ENCODE measurements around the gene GPS1. TPM values are rescaled to one million over a fixed set of nuclear protein-coding genes. Genes with fewer than 3 reads are reported as not detected.
A peak's percentile ranks its signal among the peaks of the same experiment; 100 is the strongest.

GPS1 gene
- total and polyA plus RNA-seq, 2 donors (not counting 1 experiment from before 2014, with no cell fraction given), result 80.5 to 124 TPM

DNA sequence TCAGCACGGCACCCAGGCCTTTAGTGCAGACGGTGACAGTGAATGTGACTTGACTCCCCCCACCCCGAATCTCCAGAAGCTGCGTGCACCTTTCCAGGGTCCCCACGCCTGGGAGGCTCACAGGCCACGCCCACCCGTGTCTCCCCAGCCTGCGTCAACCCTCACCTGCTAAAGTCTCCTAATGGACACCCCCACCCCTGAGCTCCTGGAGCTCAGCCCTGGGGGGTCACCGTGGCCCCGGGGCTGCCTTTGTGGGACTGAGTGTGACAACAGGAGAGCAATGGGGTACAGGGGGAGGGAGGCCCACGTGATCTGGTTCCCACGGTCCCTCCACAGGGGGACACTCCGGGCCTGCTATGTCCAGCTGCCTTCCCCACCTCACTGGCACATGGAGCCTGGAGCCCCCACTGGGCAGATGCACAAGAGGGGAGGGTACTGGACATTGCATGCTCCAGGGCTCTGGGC is 53.8 kb downstream of the GPS1 start:
- ATAC-seq (ENCODE audit: low read depth), result no peak
- Histone ChIP-seq H3K9ac (ENCODE audit: low read length) (peak overlapping the region; percentile 76), H3K36me3 (replicated peaks in 1 of 2; ENCODE audit: control extremely low read depth in 1 of 2, control insufficient read depth in 1 of 2, extremely low read depth in 1 of 2, insufficient read depth in 2 of 2, low read length in 1 of 2) (no peaks in the 10 kb centered on the region), H3K79me2 (ENCODE audit: control insufficient read depth, insufficient read depth, low read length) (peaks cover 16% of the 10 kb centered on the region), H3K4me2 (replicated peaks; ENCODE audit: low read depth, low read length, poor library complexity, severe bottlenecking) (peak overlapping the region; percentile 89), H3K27ac (ENCODE audit: low read length in 2 of 2) (peak overlapping the region; percentile 75 to 79), H3K27me3 (replicated peaks in 1 of 4; ENCODE audit: control extremely low read depth in 1 of 4, control insufficient read depth in 3 of 4, insufficient read depth in 4 of 4, low read length in 3 of 4) (no peaks in the 10 kb centered on the region), H3K4me1 (ENCODE audit: control insufficient read depth in 2 of 2, insufficient read depth in 2 of 2, low read length in 2 of 2) (peaks cover 18 to 27% of the 10 kb centered on the region in 2 donors), H3K4me3 (ENCODE audit: control extremely low read depth in 1 of 5, extremely low read depth in 1 of 5, insufficient read depth in 1 of 5, low read depth in 2 of 5, low read length in 4 of 5) (peak overlapping the region in 4 of 5 experiments; percentile 53 to 80 (median 64)), H3K9me3 (ENCODE audit: control extremely low read depth in 1 of 3, control insufficient read depth in 2 of 3, insufficient read depth in 1 of 3, low read length in 2 of 3) (peaks cover 0 to 4% (median 0%) of the 10 kb centered on the region in 3 donors), H2AFZ (ENCODE audit: insufficient read depth, low read depth, low read length, poor library complexity, severe bottlenecking) (no peak overlapping the region), H4K20me1 (ENCODE audit: control insufficient read depth, insufficient read depth, low read length, poor library complexity, severe bottlenecking) (no peaks in the 10 kb centered on the region)
- CTCF ChIA-PET, result interaction anchor here (0.6 to 1.6 kb wide), 7 partner anchors 7 to 146 kb away, joined by 3 to 6 read pairs (median 3); partner anchors contain the start of genes DUS1L and FASN
- peaks cover 21% of the 10 kb centered on the region for H3K4me1 Mint-ChIP-seq
- DNase-seq, result no peak
- WGBS (ENCODE audit: insufficient coverage), result 93% methylated on average over 6 of the region's 13 CpGs
- H3K27ac Mint-ChIP-seq, result peak overlapping the region; percentile 98
- no peaks in the 10 kb centered on the region for H3K27me3 Mint-ChIP-seq
- POLR2A ChIA-PET, result interaction anchor here (1.4 to 1.7 kb wide), 2 partner anchors 68 to 101 kb away, joined by 4 to 12 read pairs; partner anchors contain the start of gene DCXR
- intact Hi-C loops (cut with micrococcal nuclease), result no loop called here
- TF ChIP-seq CTCF (IDR thresholded peaks at IDR 0.05) (no peak), EZH2 (IDR thresholded peaks at IDR 0.05; ENCODE audit: borderline replicate concordance, insufficient read depth, low read depth, low read length, poor library complexity, severe bottlenecking) (no peak)
- H3K9me3 Mint-ChIP-seq (ENCODE audit: insufficient read depth), result no peaks in the 10 kb centered on the region
- peak overlapping the region; percentile 23 for H3K4me3 Mint-ChIP-seq
